GM12878 (cell line): Measurements from ENCODE around the gene SHOC2. TPM values are rescaled to one million over a fixed set of nuclear protein-coding genes. Genes with fewer than 3 reads are reported as not detected.

ENCODE experiments used
- BACH1 ChIP-seq: fragments of 450-650 bp; IDR thresholded peaks from 2 replicates; pipeline ENCODE4 v1.6.1; 2017; ENCODE audit warnings: mild to moderate bottlenecking, borderline replicate concordance
- BCL11A ChIP-seq: IDR thresholded peaks from 2 replicates; pipeline ENCODE4 v1.6.1; 2011; ENCODE audit warnings: low read depth, low read length
- CBFB ChIP-seq: IDR thresholded peaks from 2 replicates; pipeline ENCODE4 v1.6.1; 2016; ENCODE audit warnings: antibody characterized with exemption, low read depth
- CHD1 ChIP-seq: IDR thresholded peaks from 2 replicates; pipeline ENCODE4 v1.6.1; 2012; ENCODE audit warnings: low read depth, low read length, improper control_type of control experiment
- CREB1 ChIP-seq: IDR thresholded peaks from 2 replicates; pipeline ENCODE4 v1.6.1; 2012; ENCODE audit warnings: low read depth, mild to moderate bottlenecking, inconsistent platforms
- CREM ChIP-seq: IDR thresholded peaks from 2 replicates; pipeline ENCODE4 v1.6.1; 2014; ENCODE audit warnings: antibody characterized with exemption, low read depth
- E2F4 ChIP-seq: IDR thresholded peaks from 2 replicates; pipeline ENCODE4 v1.6.1; 2012; ENCODE audit warnings: low read depth, low read length, improper control_type of control experiment
- E2F8 ChIP-seq: fragments of 450-650 bp; IDR thresholded peaks from 2 replicates; pipeline ENCODE4 v1.6.1; 2018; ENCODE audit warnings: mild to moderate bottlenecking, low read depth, moderate library complexity; ENCODE audit not compliant: partially characterized antibody
- MXI1 ChIP-seq: fragments of 150-350 bp; IDR thresholded peaks from 2 replicates; pipeline ENCODE4 v1.6.1; 2011; ENCODE audit warnings: low read depth, mild to moderate bottlenecking, inconsistent platforms, low read length, improper control_type of control experiment
- MYB ChIP-seq: fragments of 150-350 bp; IDR thresholded peaks from 2 replicates; pipeline ENCODE4 v1.6.1; 2014; ENCODE audit warnings: mild to moderate bottlenecking, low read depth, low read length, borderline replicate concordance
- MYC ChIP-seq: IDR thresholded peaks from 2 replicates; pipeline ENCODE4 v1.6.1; 2011; ENCODE audit warnings: mild to moderate bottlenecking, low read length, moderate library complexity, inconsistent platforms; ENCODE audit not compliant: insufficient read depth, insufficient replicate concordance, insufficient read length, severe bottlenecking
- NBN ChIP-seq: fragments of 450-650 bp; IDR thresholded peaks from 2 replicates; pipeline ENCODE4 v1.6.1; 2016
- NKRF ChIP-seq: fragments of 450-650 bp; conservative IDR thresholded peaks from 2 replicates; pipeline ENCODE4 v1.6.1; 2017; ENCODE audit warnings: mild to moderate bottlenecking, moderate library complexity
- NRF1 ChIP-seq: conservative IDR thresholded peaks from 2 replicates; pipeline ENCODE4 v1.6.1; 2011; ENCODE audit warnings: mild to moderate bottlenecking, low read depth, low read length, improper control_type of control experiment
- POU2F2 ChIP-seq: IDR thresholded peaks from 3 replicates; pipeline ENCODE4 v1.6.1; 2011; ENCODE audit warnings: low read depth, mild to moderate bottlenecking, low read length, borderline replicate concordance
- RB1 ChIP-seq: fragments of 450-650 bp; formaldehyde crosslinking; IDR thresholded peaks from 2 replicates; pipeline ENCODE4 v1.6.1; 2017; ENCODE audit warnings: mild to moderate bottlenecking, borderline replicate concordance
- RUNX3 ChIP-seq: IDR thresholded peaks from 2 replicates; pipeline ENCODE4 v1.6.1; 2012; ENCODE audit warnings: low read length, inconsistent platforms
- SIX5 ChIP-seq: IDR thresholded peaks from 2 replicates; pipeline ENCODE4 v1.6.1; 2011; ENCODE audit warnings: mild to moderate bottlenecking, low read depth, low read length, moderate library complexity; ENCODE audit not compliant: severe bottlenecking
- SMAD5 ChIP-seq: IDR thresholded peaks from 2 replicates; pipeline ENCODE4 v1.6.1; 2016; ENCODE audit warnings: antibody characterized with exemption, low read depth
- SP1 ChIP-seq: IDR thresholded peaks from one replicate; pipeline ENCODE4 v1.6.1; 2011; ENCODE audit warnings: low read depth, low read length
- SREBF1 ChIP-seq: IDR thresholded peaks from 2 replicates; pipeline ENCODE4 v1.6.1; 2012; ENCODE audit warnings: mild to moderate bottlenecking, low read length
- SRF ChIP-seq, 2 experiments: IDR thresholded peaks; 2 replicates each; pipeline ENCODE4 v1.6.1; 2011; ENCODE audit warnings: low read depth in 2 of 2, low read length in 2 of 2, mild to moderate bottlenecking in 1 of 2, moderate library complexity in 1 of 2
- TARDBP ChIP-seq: IDR thresholded peaks from 2 replicates; pipeline ENCODE4 v1.6.1; 2016; ENCODE audit warnings: borderline replicate concordance
- YY1 ChIP-seq: IDR thresholded peaks from 2 replicates; pipeline ENCODE4 v1.6.1; 2011; ENCODE audit warnings: low read depth, mild to moderate bottlenecking, low read length
- ZBTB33 ChIP-seq: fragments of 450-650 bp; IDR thresholded peaks from 2 replicates; pipeline ENCODE4 v1.6.1; 2017; ENCODE audit warnings: mild to moderate bottlenecking
- polyA plus RNA-seq, 11 experiments: library from polyadenylated mRNA; depleted of rRNA in 4 of 11; unstranded in 6 of 11; stranded (reverse) in 5 of 11; fragments of >200 nt; fragmentation: Nextera tagmentation in 4 of 11; fragmentation: Illumina TruSeq in 1 of 11; extraction: Ambion mirVana in 4 of 11; extraction: Trizol in 1 of 11; gene quantifications; 1 replicate in 1 of 11; 2 replicates in 10 of 11; pipeline versions ENCODE4 v1.2.1 to v1.2.3, GENCODE V29; 2011 to 2016; ENCODE audit warnings: inconsistent platforms in 2 of 11, missing spikeins in 2 of 11, low read depth in 1 of 11
- total RNA-seq, 4 experiments: library from RNA; depleted of rRNA in 3 of 4; stranded (reverse); fragments of >200 nt in 3 of 4; fragmentation: Illumina TruSeq in 1 of 4; extraction: Trizol in 1 of 4; gene quantifications; 2 replicates each; pipeline versions ENCODE4 v1.2.1 to v1.2.3, GENCODE V29; 2013 to 2021

The SHOC2 gene
- total and polyA plus RNA-seq, 10 of the 15 experiments (the other 5 are each of a cell fraction or from before 2014, with no cell fraction given): 24.8 to 65.3 (median 42.6) TPM

- TF ChIP-seq MYB: peak; percentile 64; the same call in 1 of the 2 replicates
- TF ChIP-seq BACH1: peak; percentile 70
- no peak for TF ChIP-seq CHD1
- TF ChIP-seq YY1: peak; percentile 99
- peak; percentile 94 for TF ChIP-seq NBN
- 0 out of 2 replicates have a peak, but pooled peaks have one; percentile 34 for TF ChIP-seq ZBTB33
- peak; percentile 79 for TF ChIP-seq SIX5
- peak; percentile 74 for TF ChIP-seq SMAD5
- peak; percentile 86; the same call in 1 of the 2 replicates for TF ChIP-seq TARDBP
- TF ChIP-seq CBFB: no peak
- TF ChIP-seq POU2F2: peak; percentile 59; the same call in 2 of the 3 replicates
- TF ChIP-seq SP1: peak; percentile 37
- no peak for TF ChIP-seq E2F4
- peak; percentile 74 for TF ChIP-seq RB1
- no peak for TF ChIP-seq NRF1
- TF ChIP-seq SREBF1: no peak
- TF ChIP-seq NKRF: peak; percentile 93
- TF ChIP-seq BCL11A: no peak
- peak; percentile 67 for TF ChIP-seq E2F8
- peak; percentile 85 for TF ChIP-seq CREM
- TF ChIP-seq MYC: no peak
- TF ChIP-seq MXI1: peak; percentile 66
- TF ChIP-seq CREB1: peak; percentile 84
- TF ChIP-seq RUNX3: peak; percentile 52
- TF ChIP-seq SRF (IDR thresholded peaks at IDR 0.05; ENCODE audit: low read depth in 2 of 2, low read length in 2 of 2): peak; percentile 94 to 97
Observed at GRCh38 chr10:110918643-110919348, 608 bp upstream of the SHOC2 start, which contains the start of gene BBIP1 (continued).
